H4 (cell line): Measurements from ENCODE around the gene RAB28. TPM values are rescaled to one million over a fixed set of nuclear protein-coding genes. Genes with fewer than 3 reads are reported as not detected.

Experiments
- DNase-seq: peaks from one replicate; pipeline ENCODE4 v3.0.0-alpha.2; 2015; ENCODE audit warnings: low spot score
- total RNA-seq: library from RNA; depleted of rRNA; stranded (reverse); fragments of >200 nt; shearing (Covaris generic); gene quantifications from 2 replicates; pipeline ENCODE4 v1.2.3, GENCODE V29; 2014; rRNA removed

RAB28 gene
- 31.5 and 42.2 TPM in 2 replicates for total RNA-seq

DNA sequence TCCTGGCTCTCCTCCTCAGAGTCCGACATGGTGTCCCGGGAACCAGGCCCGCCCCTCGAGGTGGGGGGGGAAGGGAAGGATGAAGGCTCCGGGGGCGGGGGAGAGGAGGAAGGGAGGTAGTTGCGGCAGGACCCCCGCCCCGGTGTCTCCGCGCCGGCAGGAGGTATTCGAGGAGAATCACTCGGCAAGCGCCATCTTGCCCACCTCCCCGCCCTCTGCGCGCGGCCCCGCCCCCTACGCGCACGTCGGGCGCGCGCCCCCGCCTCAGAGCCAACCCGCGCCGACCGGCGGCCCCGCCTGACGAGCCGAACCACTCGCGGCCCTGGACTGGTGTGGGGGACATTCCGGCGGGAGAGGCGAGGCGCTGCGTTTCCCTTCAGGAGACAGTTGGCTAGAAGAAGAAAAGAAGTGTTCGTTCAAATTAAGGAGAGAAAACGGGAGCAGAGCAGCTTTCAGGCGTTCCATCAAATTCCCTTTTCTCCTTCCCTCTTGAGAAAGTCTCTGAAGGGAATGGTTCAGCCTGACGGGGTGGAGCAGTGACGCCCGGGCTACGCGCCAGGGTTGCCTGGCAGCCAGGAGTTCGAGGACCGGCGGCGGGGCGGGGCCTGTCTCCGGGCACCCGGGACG is at the start of gene RAB28:
TSS of gene RAB28 (minus strand) at position 219 of the 627 bp plus-strand sequence.
- peak; percentile 92 for DNase-seq

DNA sequence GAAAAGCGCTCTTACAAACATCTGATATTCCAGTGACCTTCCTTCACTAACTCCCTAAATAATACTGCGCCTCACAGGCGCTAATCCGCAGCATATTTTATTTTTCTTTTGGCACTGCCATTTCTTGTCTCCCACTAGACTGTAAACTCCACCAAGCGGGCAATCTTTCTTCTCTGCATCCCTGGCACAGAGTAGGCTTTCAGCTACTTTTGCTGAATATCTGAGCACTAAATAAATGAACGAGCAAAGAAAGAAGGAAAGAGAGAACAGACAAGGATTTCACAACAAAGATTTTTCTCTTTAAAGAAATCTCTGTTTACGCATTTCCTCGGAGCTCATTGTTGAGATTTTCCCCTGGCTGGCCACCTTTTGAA is 47.5 kb upstream of the RAB28 start:
- DNase-seq, result no peak

DNA sequence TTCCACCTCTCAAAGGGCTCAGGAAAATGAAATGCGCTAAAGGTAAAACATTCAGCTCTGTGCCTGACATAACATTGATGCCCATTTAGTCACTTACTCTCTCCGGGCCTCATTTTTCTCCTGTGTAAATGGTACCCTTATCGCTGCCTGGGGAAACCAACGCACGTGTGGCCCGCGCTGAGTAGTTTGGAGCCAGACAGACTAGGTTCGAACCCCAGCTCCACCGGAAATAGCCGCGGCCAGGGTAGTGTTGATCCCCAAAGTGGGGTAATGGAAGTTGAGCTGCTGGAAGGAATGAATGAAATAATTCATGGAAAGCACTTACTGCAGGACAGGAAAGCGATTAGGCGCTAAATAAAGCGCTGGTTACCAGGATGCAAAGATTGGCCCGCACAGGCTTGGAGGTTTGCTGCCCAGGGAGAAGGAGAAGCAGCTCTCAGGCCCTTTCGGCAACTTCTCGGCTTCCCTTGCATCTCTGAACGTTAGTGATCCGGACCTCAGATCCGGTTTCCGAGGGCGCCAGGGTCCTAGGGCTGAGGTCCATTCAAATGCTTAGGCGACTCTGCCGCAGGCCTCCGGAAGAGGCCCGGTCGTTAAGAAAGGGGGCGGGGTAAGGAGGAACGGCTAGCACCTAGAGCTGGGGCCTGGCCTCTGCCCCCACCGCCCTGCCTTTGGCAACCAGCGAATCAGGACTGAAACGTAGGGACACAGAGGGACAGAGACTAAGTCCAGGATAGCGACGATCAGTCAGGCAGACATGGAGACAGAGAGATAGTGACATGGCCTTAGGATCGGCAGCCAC is 46.9 kb upstream of the RAB28 start:
- no peak for DNase-seq

DNA sequence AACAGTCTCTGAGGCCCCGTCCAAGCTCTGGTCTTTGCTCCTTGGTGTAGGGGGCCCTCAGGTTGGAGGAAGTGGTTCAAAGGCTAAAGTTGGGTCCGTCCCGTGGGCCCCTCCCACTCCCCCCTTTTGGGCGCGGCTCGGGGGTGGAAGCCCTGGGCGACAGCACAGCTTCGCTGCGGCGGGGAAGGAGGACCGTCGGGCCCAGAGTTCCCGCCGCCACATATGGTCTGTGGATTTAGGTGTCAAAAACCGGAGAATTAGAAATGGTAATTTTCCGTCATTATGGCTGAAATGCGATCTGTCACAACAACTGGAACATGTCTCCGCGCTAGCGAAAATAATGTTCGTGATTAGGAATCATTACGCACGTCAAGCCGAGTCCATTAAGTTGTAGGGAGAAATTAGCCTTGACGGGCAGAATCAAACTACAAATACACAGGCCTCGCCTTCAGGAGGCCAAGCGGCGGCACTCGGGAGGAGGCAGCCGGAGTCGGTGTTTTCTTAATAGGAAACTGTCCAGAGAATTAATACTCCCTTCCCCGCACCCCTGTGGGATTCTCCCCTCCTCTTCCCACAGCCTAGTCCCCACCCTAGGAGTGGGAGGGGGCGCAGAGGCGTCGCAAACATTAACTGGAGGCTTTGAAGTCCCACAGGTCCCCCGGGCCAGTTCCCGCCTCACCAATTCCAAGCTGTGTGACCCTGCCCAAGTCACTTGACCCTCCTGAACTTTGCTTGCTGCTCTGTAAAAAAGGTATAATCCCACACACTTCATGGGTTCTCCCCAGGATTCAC is 45.2 kb upstream of the RAB28 start:
- no peak for DNase-seq

DNA sequence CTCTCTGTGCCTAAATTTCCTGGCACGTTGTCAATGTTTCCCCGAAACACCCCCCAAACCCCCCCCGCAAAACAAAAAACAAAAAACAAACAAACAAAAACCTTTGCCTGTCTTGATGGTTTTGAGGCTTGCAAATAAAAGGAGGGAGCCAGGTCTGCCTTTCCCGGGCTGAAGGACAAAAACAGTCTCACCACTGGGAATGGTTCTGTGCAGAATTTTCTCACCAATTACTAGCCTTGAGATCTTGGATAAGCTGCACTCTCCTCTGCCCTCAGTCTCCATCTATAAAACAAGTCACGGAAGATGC is 44.6 kb upstream of the RAB28 start:
- DNase-seq, result no peak

DNA sequence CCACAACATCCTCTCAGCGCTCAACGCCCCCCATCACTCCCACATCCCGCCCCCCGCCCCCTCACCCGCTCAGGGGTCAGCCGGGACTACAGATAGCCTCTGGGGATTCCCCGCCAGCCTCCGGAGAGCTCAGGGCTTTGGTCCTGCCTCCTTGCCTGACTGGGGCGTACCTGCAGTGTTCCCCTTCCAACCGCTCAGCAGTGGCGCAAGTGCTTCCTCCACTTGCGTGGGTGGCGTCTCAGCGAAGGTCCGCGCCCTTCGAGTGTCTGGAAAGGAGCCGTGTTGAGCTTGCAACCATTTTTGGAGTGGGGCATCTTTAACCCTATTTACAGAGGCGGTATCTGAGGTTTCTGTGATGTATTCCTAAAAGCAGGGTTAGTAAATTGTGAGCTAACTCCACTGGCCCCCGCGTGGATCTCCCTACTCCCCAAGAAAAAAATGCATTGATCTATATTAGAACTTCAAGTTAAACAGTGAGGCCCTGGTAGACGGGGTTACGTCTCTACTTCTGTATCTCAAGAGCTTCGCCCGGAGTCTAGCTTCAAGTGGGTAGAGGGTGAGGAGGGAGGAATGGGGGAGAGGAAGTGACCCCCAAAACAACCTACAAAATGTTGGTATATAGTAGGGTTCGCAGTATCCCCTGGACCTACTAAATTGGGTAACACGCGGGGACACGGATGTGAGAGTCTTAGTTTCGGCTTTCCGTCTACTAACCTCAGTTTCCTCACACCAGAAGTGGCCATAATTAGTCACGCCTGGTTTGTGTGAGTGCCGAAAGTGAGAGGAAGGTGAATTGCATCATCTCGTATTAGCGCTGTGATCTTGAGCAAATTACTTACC is 44.1 kb upstream of the RAB28 start:
- DNase-seq, result no peak

DNA sequence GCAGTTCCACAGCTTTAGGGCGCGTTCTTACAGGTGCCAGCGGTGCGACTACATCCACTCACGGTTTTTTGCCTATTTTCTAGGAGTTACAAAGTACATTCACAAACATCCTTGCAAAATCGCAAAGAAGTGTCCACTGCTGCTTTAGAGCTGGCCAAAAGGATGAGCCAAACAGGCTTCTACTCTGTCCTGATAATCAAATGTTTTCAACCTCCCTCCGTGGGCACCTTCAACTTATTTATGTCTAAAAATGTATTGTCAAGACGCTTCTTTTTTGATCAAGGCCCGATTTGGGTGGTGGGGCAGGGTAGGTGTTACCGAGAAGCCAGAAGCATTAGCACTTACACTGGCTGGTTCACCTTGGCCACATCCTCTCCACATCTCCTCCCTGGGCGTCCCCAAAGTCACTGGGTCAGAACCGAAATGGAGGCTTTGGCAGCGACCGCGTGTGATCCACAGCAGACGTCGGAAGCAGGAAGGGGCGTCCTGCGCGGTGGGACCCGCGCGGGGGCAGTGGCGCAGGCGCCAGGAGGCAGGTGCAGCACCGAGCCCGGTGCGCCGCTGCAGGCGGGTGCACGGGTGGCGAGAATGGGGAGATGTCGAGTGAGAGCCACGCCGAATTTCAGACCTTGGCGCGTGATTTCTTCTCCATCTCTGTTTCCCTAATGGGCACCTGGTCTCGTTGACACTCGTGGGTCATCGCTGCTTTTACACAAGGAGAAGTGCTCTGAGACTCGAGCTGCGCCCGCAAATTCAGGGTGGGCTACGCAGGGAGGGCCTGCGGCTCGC is 43.2 kb upstream of the RAB28 start:
- DNase-seq, result no peak

DNA sequence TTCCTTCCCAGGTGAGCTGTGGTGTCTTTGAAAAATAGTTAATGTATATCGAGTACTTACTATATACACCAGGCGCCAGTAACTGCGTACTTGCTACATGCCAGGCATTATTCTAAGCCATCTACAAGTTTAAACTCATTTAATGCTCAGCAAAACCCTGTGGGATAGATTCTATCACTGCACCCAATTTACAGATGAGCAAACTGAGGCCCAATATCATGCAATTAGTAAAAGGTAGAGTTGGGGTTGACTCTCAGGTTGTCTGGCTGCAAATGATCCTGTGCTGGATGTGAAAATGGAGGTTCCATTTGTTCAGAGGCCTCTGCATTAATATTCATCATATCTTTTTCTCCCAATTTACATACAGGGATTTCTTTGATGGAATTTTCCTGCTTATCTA is 42.5 kb upstream of the RAB28 start:
- no peak for DNase-seq

DNA sequence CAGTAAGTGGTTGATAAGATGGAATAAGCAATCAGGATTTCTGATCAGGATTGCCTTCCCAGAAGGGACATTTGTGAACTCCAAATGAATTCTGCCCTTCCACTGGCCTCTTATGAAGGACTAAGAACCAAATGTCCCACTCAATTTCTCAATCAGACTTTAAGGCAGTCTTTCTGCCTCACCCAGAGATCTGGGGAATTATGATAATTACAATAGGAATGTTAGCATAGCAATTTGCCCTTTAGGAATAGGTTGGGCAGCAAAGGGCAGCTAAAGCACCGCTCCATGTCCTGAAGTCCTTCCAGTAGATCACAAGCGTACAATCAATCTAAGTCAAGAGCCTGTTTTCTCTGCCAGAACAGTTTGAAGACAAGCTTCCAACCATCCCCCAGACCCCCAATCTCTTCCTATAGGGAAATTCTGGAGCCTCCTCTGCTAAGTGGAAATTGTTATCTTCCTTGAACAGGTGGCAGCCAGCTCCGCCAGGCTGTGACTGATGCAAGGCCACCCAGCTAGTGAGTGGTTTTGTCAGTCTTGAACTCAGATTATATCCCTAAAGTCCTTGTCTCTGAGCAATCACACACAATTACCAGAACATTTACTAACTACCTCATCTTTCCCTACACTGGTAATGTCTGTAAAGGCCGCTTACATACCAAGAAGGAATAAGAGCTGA is 41.6 kb upstream of the RAB28 start:
- no peak for DNase-seq

DNA sequence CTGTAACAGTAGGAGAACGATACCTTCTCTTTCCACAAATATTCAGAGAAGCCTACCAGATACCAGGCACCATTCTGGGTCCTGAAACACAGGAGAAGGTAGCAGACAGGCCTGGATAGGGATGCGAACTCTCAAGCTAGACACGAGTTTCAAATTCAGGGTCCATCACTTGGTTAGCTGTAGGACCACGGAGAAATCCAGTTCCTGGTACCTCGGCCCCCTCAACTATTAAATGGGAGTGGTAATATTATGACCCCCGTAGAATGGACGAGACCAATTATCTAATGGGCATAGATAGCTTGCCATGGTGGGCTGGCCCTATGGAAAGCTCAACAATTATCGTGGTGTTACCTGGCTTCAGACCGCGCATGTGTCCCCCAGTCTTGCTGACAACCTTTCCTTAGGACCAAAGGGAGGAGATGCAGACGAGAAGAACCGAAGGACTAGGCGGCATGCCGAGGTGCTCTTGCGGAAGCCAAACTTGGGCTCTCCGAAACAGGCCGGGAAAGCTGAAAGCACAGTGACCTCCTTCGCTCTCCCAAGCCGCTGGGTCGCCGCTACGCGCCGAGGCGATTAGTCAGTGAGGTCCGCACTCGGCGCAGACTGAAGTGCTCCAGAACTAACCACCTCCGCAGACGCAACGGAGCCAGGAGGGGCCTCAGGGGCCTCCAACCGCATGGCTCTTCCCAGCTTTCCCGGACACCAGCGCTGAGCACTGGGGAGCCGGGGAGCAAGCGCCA is 40.5 kb upstream of the RAB28 start:
- DNase-seq, result no peak

DNA sequence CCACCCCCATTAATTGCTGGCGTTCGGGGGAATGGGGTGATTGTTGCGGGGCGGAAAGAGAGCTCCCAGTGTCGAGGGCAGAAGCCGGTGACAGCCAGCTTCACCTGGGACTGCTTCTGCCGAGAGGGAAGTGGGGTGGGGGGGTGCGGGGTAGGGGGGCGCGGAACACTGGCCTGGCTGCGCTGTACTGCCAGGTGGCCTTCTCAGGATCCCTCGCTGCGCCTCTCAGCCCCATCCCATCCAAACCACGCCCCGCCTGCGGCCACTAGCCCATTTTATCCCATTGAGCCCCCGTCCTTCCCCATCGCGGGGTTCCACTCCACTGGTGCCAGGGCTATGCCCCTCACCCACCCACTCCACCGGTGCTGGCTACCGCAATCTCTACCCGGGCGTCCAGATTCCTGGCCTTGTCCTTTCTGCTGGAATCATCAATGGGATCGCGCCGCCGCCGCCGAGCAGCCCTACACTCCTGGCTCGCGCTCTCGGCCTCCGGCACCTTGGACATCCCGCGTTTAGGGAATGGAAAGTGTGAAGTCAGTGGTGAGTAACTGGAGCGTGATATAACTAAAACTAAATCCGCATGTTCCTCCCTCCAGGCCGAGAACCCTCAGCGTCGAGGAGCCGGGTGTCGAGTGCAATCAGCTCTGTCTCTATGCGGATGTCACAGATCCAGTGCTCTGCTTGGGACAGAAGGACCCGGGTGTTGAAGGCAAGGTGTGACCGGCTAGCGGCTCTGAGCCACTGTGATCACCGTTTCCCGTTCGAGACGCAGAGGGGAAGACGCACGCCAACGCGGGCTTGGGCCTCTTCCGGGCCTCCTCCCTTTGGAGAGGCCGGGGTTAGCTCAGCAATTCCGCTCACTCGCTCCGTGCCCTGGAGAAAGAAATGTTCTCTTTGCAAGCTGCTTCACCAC is 39.7 kb upstream of the RAB28 start:
- DNase-seq, result no peak

DNA sequence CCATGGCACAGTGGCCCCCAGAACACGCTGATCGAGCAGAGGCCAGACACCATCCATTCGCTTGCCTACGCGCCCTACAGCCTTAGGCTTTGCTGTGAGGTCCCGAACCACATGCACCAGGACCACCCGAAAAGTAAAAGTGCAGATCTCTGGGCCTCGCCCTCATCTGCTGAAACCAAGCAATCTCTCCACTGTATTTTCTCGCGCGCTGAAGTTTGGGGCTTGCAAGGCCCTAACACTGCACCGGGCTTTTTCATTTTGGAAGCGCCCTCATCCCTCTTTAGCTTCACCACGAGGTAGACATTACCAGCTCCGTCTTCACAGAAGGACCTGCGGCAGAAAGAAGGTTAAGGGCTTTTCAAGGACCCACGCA is 39.0 kb upstream of the RAB28 start:
- DNase-seq, result no peak

DNA sequence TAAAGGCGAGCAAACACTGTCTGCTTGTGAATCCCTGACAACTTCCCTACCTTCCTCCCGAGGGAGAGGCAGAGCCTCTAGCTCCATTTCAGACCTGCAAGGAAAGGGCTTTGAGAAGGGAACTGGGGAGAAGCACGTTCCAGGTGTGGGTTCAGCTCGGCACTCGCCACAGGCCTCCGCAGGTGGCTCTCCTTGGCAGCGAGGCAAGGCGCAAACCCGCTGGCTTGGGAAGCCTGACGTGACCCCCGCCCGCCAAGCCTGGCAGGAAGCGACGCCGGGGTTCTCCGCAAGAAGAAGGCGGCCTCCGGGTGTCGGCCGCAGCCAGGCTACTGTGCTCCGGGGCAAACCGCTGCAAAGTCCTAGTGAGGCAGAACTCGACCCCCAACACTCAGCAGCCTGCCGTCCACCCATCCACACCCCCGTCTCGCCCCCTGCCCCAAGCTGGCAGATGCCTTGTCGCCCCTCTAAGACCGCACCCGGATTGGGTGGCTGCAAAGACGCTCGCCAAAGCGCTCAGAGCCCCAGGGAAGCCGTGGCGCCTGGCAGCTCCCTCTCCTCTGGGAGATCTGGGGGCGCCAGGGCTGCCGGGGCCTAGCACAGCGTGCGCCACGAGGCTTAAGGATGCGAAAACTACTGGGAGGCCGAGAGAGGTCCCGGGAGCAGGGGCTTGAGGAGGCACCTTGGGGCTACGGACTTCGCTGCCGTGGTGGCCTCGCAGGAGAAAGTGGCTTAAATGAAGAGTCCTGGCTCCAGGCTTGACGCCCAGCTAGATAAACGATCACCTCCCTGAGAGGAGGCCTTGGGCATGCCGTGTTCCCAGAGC is 38.4 kb upstream of the RAB28 start:
- DNase-seq, result no peak

DNA sequence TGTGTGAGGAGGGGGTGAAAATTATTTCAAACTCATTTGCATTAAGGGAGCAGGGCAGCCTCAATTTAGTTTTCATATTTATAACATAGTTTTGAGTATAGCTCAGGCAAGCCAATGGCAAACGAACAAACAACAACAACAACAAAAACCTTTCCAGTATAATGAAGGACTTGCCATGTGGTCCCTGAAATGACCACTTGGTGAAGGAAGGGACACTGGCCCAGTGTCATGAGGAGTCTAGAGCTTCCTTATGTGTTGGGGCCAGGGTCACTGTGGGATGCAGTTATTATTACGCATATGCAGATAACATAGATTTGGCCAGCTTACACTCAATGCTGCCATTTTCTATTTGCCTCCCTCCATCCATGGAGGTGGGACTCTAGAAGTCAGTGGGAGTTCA is 36.9 kb upstream of the RAB28 start:
- no peak for DNase-seq

DNA sequence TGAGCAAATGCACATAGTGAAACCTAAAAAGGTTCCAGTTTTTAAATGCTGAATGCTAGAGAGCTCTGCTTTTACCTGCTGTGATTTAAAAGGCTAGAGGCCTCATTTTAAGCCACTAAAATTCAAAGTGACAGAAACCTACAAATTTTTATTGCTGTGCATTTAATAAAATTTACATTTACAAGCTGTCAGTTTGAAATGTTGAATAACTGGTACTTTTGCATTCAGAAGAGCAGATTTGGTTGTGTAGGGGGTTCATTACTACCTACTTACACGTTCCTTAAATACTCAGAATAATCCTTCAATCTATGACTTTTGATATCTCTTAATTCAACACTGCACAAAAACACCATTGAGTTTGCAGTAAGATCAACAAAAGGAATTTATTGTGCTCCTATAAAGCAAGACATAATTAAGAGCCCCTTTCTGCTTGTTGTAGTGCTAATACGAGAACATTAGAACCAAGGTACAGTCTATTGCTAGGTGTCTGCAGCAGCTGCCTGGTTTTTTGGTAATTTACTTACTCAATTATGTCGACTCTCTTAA is 32.2 kb upstream of the RAB28 start:
- no peak for DNase-seq

DNA sequence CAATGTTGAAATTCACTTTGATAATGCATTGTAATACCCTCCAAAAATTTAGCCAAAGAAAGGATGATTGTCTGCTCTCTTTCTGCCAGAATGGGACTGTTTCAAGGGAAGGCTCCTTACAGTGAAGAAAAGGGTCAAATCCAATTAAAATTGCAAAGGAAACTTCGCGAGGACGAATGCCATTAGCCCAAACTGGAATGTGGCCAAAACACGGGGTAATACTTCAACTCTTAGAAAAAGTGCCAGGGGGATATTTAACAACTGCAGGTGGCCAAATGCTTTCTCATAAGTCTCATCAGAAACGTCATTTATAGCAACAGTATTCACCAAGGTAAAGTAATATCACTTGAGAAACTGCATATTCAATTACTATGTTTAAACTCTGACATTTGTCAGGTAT is 31.1 kb upstream of the RAB28 start:
- DNase-seq, result no peak

DNA sequence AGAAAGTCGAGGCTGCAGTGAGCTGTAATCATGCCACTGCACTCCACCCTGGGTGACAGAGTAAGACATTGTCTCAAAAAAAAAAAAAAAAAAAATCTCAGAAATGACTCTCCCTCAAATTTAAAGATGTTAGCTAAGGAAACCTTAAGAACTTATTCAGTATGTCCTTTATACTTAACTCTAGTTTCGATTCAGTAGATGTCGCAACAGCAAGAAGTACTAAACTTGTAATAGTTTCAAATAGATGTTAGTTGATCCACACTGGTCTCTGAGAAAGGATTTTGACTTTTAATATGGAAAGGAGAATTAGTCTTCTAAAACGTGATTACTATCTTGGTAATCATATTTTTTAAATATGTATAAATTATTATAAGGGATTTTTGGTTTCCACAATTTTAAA is 30.6 kb upstream of the RAB28 start:
- DNase-seq, result no peak

DNA sequence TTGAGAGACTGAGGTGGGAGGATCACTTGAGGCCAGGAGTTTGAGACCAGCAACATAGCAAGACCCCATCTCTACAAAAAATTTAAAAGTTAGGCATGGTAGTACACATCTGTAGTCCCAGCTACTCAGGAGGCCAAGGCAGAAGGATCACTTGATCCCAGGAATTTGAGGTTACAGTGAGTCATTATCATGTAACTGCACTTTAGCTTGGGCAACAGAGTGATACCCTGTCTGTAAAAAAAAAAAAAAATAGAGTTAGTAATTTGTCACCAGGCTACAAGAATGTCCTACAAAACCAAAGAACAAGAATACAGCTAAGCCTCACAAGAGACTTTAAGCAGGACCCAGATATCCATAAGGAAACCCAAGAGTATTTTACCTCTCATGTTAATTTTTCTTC is 27.0 kb upstream of the RAB28 start:
- DNase-seq, result peak; percentile 34
